Measurements from ENCODE around the gene AHCYL2. TPM values are rescaled to one million over a fixed set of nuclear protein-coding genes. Genes with fewer than 3 reads are reported as not detected.

AHCYL2 gene
- total RNA-seq, 1 experiment from 2014 or later, result 25.6 TPM

DNA sequence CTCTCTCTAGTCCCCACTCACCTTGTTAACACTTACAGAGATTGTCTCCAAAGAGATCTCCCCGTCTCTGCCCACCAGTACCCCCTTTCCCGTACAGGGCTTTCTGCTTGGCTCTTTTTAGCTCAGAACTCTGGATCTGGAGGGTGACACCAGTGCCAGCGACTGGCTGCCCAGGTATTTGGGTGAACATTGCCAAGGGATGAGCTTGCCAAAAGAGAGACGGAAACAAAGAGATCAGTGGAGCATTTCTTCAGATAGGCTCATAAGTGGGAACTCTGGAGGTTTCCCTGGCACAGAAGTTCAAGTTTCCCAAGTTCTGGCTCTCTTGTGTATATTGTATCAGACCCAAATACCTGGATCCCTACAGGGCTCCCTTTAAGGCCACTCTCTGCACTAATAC is 239.4 kb downstream of the AHCYL2 start:
- H3K4me3 Mint-ChIP-seq, result no peak overlapping the region
- no peak overlapping the region for H3K27ac Mint-ChIP-seq
- no peak for DNase-seq (ENCODE audit: low spot score)
- ChIA-PET POLR2A (no interaction called here), CTCF (interaction anchor here (1.8 kb wide), 1 partner anchor 121 kb away, joined by 5 read pairs; no protein-coding TSS in a partner anchor)
- TF ChIP-seq, protein P1, sequence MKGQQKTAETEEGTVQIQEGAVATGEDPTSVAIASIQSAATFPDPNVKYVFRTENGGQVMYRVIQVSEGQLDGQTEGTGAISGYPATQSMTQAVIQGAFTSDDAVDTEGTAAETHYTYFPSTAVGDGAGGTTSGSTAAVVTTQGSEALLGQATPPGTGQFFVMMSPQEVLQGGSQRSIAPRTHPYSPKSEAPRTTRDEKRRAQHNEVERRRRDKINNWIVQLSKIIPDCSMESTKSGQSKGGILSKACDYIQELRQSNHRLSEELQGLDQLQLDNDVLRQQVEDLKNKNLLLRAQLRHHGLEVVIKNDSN (CRISPR knock-in tag; IDR thresholded peaks at IDR 0.05), result no peak
- TF ChIP-seq ELF4 (CRISPR knock-in tag; IDR thresholded peaks at IDR 0.05; ENCODE audit: low read depth) (no peak), ZNF219 (CRISPR knock-in tag; IDR thresholded peaks at IDR 0.05; ENCODE audit: borderline replicate concordance) (no peak), ZNF396 (CRISPR knock-in tag; IDR thresholded peaks at IDR 0.05; ENCODE audit: borderline replicate concordance) (no peak), RORB (CRISPR knock-in tag; IDR thresholded peaks at IDR 0.05) (no peak), KAT7 (CRISPR knock-in tag; IDR thresholded peaks at IDR 0.05; ENCODE audit: borderline replicate concordance) (no peak), ZNF671 (CRISPR knock-in tag; IDR thresholded peaks at IDR 0.05) (no peak), ZNF138 (CRISPR knock-in tag; conservative IDR thresholded peaks at IDR 0.05) (no peak), NFATC4 (CRISPR knock-in tag; IDR thresholded peaks at IDR 0.05) (no peak), SMAD3 (CRISPR knock-in tag; IDR thresholded peaks at IDR 0.05; ENCODE audit: borderline replicate concordance) (no peak)
- TF ChIP-seq, protein P2, sequence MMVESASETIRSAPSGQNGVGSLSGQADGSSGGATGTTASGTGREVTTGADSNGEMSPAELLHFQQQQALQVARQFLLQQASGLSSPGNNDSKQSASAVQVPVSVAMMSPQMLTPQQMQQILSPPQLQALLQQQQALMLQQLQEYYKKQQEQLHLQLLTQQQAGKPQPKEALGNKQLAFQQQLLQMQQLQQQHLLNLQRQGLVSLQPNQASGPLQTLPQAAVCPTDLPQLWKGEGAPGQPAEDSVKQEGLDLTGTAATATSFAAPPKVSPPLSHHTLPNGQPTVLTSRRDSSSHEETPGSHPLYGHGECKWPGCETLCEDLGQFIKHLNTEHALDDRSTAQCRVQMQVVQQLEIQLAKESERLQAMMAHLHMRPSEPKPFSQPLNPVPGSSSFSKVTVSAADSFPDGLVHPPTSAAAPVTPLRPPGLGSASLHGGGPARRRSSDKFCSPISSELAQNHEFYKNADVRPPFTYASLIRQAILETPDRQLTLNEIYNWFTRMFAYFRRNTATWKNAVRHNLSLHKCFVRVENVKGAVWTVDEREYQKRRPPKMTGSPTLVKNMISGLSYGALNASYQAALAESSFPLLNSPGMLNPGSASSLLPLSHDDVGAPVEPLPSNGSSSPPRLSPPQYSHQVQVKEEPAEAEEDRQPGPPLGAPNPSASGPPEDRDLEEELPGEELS (CRISPR knock-in tag; IDR thresholded peaks at IDR 0.05), result no peak
- TF ChIP-seq, protein P3, sequence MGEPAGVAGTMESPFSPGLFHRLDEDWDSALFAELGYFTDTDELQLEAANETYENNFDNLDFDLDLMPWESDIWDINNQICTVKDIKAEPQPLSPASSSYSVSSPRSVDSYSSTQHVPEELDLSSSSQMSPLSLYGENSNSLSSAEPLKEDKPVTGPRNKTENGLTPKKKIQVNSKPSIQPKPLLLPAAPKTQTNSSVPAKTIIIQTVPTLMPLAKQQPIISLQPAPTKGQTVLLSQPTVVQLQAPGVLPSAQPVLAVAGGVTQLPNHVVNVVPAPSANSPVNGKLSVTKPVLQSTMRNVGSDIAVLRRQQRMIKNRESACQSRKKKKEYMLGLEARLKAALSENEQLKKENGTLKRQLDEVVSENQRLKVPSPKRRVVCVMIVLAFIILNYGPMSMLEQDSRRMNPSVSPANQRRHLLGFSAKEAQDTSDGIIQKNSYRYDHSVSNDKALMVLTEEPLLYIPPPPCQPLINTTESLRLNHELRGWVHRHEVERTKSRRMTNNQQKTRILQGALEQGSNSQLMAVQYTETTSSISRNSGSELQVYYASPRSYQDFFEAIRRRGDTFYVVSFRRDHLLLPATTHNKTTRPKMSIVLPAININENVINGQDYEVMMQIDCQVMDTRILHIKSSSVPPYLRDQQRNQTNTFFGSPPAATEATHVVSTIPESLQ (CRISPR knock-in tag; IDR thresholded peaks at IDR 0.05), result no peak
- TF ChIP-seq, protein P4, sequence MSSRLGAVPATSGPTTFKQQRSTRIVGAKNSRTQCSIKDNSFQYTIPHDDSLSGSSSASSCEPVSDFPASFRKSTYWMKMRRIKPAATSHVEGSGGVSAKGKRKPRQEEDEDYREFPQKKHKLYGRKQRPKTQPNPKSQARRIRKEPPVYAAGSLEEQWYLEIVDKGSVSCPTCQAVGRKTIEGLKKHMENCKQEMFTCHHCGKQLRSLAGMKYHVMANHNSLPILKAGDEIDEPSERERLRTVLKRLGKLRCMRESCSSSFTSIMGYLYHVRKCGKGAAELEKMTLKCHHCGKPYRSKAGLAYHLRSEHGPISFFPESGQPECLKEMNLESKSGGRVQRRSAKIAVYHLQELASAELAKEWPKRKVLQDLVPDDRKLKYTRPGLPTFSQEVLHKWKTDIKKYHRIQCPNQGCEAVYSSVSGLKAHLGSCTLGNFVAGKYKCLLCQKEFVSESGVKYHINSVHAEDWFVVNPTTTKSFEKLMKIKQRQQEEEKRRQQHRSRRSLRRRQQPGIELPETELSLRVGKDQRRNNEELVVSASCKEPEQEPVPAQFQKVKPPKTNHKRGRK (CRISPR knock-in tag; IDR thresholded peaks at IDR 0.05; ENCODE audit: borderline replicate concordance), result no peak
- TF ChIP-seq, protein P5, sequence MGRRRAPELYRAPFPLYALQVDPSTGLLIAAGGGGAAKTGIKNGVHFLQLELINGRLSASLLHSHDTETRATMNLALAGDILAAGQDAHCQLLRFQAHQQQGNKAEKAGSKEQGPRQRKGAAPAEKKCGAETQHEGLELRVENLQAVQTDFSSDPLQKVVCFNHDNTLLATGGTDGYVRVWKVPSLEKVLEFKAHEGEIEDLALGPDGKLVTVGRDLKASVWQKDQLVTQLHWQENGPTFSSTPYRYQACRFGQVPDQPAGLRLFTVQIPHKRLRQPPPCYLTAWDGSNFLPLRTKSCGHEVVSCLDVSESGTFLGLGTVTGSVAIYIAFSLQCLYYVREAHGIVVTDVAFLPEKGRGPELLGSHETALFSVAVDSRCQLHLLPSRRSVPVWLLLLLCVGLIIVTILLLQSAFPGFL (CRISPR knock-in tag; IDR thresholded peaks at IDR 0.05; ENCODE audit: borderline replicate concordance), result no peak
- TF ChIP-seq, protein P6, sequence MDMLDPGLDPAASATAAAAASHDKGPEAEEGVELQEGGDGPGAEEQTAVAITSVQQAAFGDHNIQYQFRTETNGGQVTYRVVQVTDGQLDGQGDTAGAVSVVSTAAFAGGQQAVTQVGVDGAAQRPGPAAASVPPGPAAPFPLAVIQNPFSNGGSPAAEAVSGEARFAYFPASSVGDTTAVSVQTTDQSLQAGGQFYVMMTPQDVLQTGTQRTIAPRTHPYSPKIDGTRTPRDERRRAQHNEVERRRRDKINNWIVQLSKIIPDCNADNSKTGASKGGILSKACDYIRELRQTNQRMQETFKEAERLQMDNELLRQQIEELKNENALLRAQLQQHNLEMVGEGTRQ (CRISPR knock-in tag; IDR thresholded peaks at IDR 0.05), result no peak
- TF ChIP-seq, protein P7, sequence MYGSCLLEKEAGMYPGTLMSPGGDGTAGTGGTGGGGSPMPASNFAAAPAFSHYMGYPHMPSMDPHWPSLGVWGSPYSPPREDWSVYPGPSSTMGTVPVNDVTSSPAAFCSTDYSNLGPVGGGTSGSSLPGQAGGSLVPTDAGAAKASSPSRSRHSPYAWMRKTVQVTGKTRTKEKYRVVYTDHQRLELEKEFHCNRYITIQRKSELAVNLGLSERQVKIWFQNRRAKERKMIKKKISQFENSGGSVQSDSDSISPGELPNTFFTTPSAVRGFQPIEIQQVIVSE (CRISPR knock-in tag; IDR thresholded peaks at IDR 0.05; ENCODE audit: borderline replicate concordance), result no peak
- H3K4me1 Mint-ChIP-seq, result peaks cover under 1% of the 10 kb centered on the region; the same call in 1 of the 2 replicates
- H3K9me3 Mint-ChIP-seq, result no peaks in the 10 kb centered on the region
- no peaks in the 10 kb centered on the region for H3K36me3 Mint-ChIP-seq
- H3K27me3 Mint-ChIP-seq (ENCODE audit: low read depth), result no peaks in the 10 kb centered on the region
- ATAC-seq, result no peak

DNA sequence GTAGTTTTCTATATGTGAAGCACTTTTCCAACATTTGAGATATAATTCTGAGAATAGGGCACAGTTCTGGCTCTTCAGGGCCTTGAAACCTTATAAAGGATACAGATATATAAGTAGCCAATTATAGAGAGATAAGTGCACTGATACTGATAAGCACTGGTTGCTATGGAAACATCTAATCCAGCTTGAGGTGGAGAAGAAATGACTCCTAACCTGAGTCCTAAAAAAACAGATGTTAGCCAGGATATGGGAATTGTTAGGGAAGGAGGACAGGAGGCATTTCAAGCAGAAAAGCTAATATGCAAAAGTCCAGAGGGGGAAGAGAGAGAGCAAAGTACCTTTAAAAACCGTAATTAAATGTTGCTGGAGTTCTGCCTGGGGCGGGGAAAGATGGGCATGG is 240.2 kb downstream of the AHCYL2 start:
- no peak overlapping the region for H3K27ac Mint-ChIP-seq
- no peaks in the 10 kb centered on the region for H3K9me3 Mint-ChIP-seq
- H3K4me1 Mint-ChIP-seq, result peaks cover 9% of the 10 kb centered on the region
- H3K36me3 Mint-ChIP-seq, result no peaks in the 10 kb centered on the region
- DNase-seq (ENCODE audit: low spot score), result no peak
- POLR2A ChIA-PET, result no interaction called here
- no peak for ATAC-seq
- CTCF ChIA-PET, result interaction anchor here (1.0 to 1.8 kb wide), 2 partner anchors 122 to 246 kb away, joined by 3 to 5 read pairs; no protein-coding TSS in a partner anchor
- H3K27me3 Mint-ChIP-seq (ENCODE audit: low read depth), result no peaks in the 10 kb centered on the region
- no peak overlapping the region for H3K4me3 Mint-ChIP-seq
- no peak for TF ChIP-seq ZNF671 (CRISPR knock-in tag; IDR thresholded peaks at IDR 0.05)
- TF ChIP-seq, protein P4 (CRISPR knock-in tag; IDR thresholded peaks at IDR 0.05; ENCODE audit: borderline replicate concordance), result no peak
- TF ChIP-seq NFYB (CRISPR knock-in tag; conservative IDR thresholded peaks at IDR 0.05; ENCODE audit: low read depth), result no peak
- TF ChIP-seq, protein P2 (CRISPR knock-in tag; IDR thresholded peaks at IDR 0.05), result no peak
- TF ChIP-seq ZNF423 (CRISPR knock-in tag; IDR thresholded peaks at IDR 0.05), result no peak
- TF ChIP-seq ZNF416 (CRISPR knock-in tag; IDR thresholded peaks at IDR 0.05), result no peak
- TF ChIP-seq, protein P8, sequence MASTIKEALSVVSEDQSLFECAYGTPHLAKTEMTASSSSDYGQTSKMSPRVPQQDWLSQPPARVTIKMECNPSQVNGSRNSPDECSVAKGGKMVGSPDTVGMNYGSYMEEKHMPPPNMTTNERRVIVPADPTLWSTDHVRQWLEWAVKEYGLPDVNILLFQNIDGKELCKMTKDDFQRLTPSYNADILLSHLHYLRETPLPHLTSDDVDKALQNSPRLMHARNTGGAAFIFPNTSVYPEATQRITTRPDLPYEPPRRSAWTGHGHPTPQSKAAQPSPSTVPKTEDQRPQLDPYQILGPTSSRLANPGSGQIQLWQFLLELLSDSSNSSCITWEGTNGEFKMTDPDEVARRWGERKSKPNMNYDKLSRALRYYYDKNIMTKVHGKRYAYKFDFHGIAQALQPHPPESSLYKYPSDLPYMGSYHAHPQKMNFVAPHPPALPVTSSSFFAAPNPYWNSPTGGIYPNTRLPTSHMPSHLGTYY (CRISPR knock-in tag; IDR thresholded peaks at IDR 0.05), result no peak
